HepG2 (cell line): ENCODE measurements around the gene FRK. TPM values are rescaled to one million over a fixed set of nuclear protein-coding genes. Genes with fewer than 3 reads are reported as not detected.

Experiments
- ATAC-seq: fragments of 200-7000 bp; cut with Tn5 transposase; 3 replicates; pipeline ENCODE4 v1.9.1; 2020; ENCODE audit warnings: mild to moderate bottlenecking, moderate library complexity
- BruUV-seq: library from RNA; stranded (reverse); fragments of 400-500 nt; replicated peaks from 2 replicates; lab custom pipeline; 2021; lab: Mats Ljungman, UMichigan
- CTCF ChIA-PET: fragments of 300-600 bp; formaldehyde crosslinking; extraction: SDS; loops from one replicate; lab custom pipeline; 2021; ENCODE audit warnings: low total read pairs, inconsistent platforms, low intra/inter-chr PET ratio; lab: Yijun Ruan, JAX
- POLR2A ChIA-PET: fragments of 350-600 bp; sonication (Branson Sonifier 250); formaldehyde crosslinking; loops from one replicate; lab custom pipeline; 2020; ENCODE audit warnings: antibody characterized with exemption, inconsistent platforms; lab: Yijun Ruan, JAX
- DNase-seq: peaks from one replicate; pipeline ENCODE4 v3.0.0-alpha.2; 2015; ENCODE audit warnings: low spot score
- FAIRE-seq: peaks from 3 replicates; lab custom pipeline; 2011; peaks lifted over from hg19 to GRCh38; lab: Jason Lieb, UNC
- H2AFZ ChIP-seq: one replicate; pipeline ENCODE4 v1.6.1; 2011; ENCODE audit warnings: low read length, inconsistent platforms
- H3K27ac ChIP-seq: fragments of 300-600 bp; 3 replicates; pipeline ENCODE4 v1.8.0; 2011; ENCODE audit warnings: mixed run types, mild to moderate bottlenecking, mixed read lengths, low read length, inconsistent platforms; ENCODE audit not compliant: insufficient read depth; ENCODE audit errors: extremely low read length
- H3K27me3 ChIP-seq, 2 experiments: fragments of 200-600 bp in 1 of 2; 2 replicates in 1 of 2; 3 replicates in 1 of 2; pipeline versions ENCODE4 v1.6.0 to v1.8.0; 2011; ENCODE audit warnings: low read length in 2 of 2, mild to moderate bottlenecking in 2 of 2, moderate library complexity in 2 of 2, inconsistent platforms in 1 of 2; ENCODE audit not compliant: insufficient read depth in 2 of 2, control insufficient read depth in 1 of 2
- H3K36me3 ChIP-seq, 2 experiments: fragments of 200-600 bp in 1 of 2; replicated peaks in 1 of 2; 2 replicates in 1 of 2; 3 replicates in 1 of 2; pipeline versions ENCODE4 v1.5.1 to v1.8.0; 2011; ENCODE audit warnings: low read length in 2 of 2, inconsistent platforms in 1 of 2; ENCODE audit not compliant: insufficient read depth in 2 of 2, control insufficient read depth in 1 of 2
- H3K4me1 ChIP-seq: 2 replicates; pipeline ENCODE4 v1.5.1; 2012; ENCODE audit warnings: low read length, inconsistent platforms; ENCODE audit not compliant: insufficient read depth
- H3K4me2 ChIP-seq: 2 replicates; pipeline ENCODE4 v1.6.0; 2011; ENCODE audit warnings: low read depth, low read length, inconsistent platforms
- H3K4me3 ChIP-seq, 3 experiments: fragments of 200-600 bp in 1 of 3; sonication (generic), shearing (Covaris generic) in 1 of 3; replicated peaks in 1 of 3; 2 replicates each; pipeline ENCODE4 v1.5.1; 2011 to 2016; ENCODE audit warnings: low read length in 3 of 3, inconsistent platforms in 2 of 3, low read depth in 2 of 3, mild to moderate bottlenecking in 2 of 3, control low read depth in 1 of 3, mixed read lengths in 1 of 3; ENCODE audit not compliant: insufficient read depth in 1 of 3
- H3K79me2 ChIP-seq: one replicate; pipeline ENCODE4 v1.6.1; 2011; ENCODE audit warnings: low read length, inconsistent platforms; ENCODE audit not compliant: insufficient read depth
- H3K9ac ChIP-seq: 2 replicates; pipeline ENCODE4 v1.6.0; 2011; ENCODE audit warnings: mild to moderate bottlenecking, low read depth, low read length, inconsistent platforms; ENCODE audit not compliant: insufficient read depth
- H3K9me3 ChIP-seq: 2 replicates; pipeline ENCODE4 v1.5.1; 2012; ENCODE audit warnings: mild to moderate bottlenecking, low read length
- H4K20me1 ChIP-seq: 2 replicates; pipeline ENCODE4 v1.6.0; 2011; ENCODE audit warnings: inconsistent platforms, mild to moderate bottlenecking, low read length, moderate library complexity; ENCODE audit not compliant: insufficient read depth
- HDAC2 ChIP-seq: sonication (generic); formaldehyde crosslinking; IDR thresholded peaks from 2 replicates; pipeline ENCODE4 v1.4.0; 2020; ENCODE audit warnings: missing genetic modification reagents
- HNRNPH1 ChIP-seq: fragments of 200-400 bp; formaldehyde crosslinking; optimal IDR thresholded peaks from 2 replicates; pipeline ENCODE3; 2017; ENCODE audit warnings: mild to moderate bottlenecking, low read depth, low read length
- JUN ChIP-seq: sonication (generic); formaldehyde crosslinking; IDR thresholded peaks from 2 replicates; pipeline ENCODE4 v1.4.0; 2020; ENCODE audit warnings: mild to moderate bottlenecking, missing genetic modification reagents
- KDM3A ChIP-seq: IDR thresholded peaks from 2 replicates; pipeline ENCODE4 v1.6.1; 2018; ENCODE audit warnings: low read depth, missing compliant biosample characterization
- NFRKB ChIP-seq: fragments of 450-650 bp; IDR thresholded peaks from 2 replicates; pipeline ENCODE4 v1.6.1; 2017
- SMC3 ChIP-seq: IDR thresholded peaks from 2 replicates; pipeline ENCODE4 v1.6.1; 2011; ENCODE audit warnings: low read length, improper control_type of control experiment
- THAP11 ChIP-seq: IDR thresholded peaks from 2 replicates; pipeline ENCODE4 v1.6.1; 2016; ENCODE audit warnings: missing biosample characterization, missing genetic modification reagents
- ZNF230 ChIP-seq: sonication (generic); formaldehyde crosslinking; IDR thresholded peaks from 2 replicates; pipeline ENCODE4 v1.4.0; 2020; ENCODE audit warnings: mild to moderate bottlenecking, missing genetic modification reagents
- ZNF562 ChIP-seq: sonication (generic); formaldehyde crosslinking; IDR thresholded peaks from 2 replicates; pipeline ENCODE4 v1.8.0; 2022; ENCODE audit warnings: missing genetic modification reagents, borderline replicate concordance
- ZNF660 ChIP-seq: sonication (generic); formaldehyde crosslinking; IDR thresholded peaks from 2 replicates; pipeline ENCODE4 v1.5.1; 2020; ENCODE audit warnings: mild to moderate bottlenecking, low read depth, missing genetic modification reagents, borderline replicate concordance
- ZNF674 ChIP-seq: sonication (generic); formaldehyde crosslinking; IDR thresholded peaks from 2 replicates; pipeline ENCODE4 v1.5.0; 2020; ENCODE audit warnings: low read depth, mild to moderate bottlenecking, missing genetic modification reagents
- WGBS: methylation state at CpG from one replicate; pipeline ENCODE4 v1.1.6; 2017; ENCODE audit warnings: low lambda C conversion rate; 5-methylcytosine and 5-hydroxymethylcytosine counted together
- in situ Hi-C: cut with HindIII; loops from 2 replicates; pipeline ENCODE4 v1.10.0; 2017; ENCODE audit warnings: low pct_unique_long_range_greater_than_20kb; ENCODE audit not compliant: extremely low pct_ligation_motif_present
- intact Hi-C: fragments of 100-400 bp; cut with micrococcal nuclease; formaldehyde crosslinking; loops from one replicate; pipeline ENCODE4 v1.10.0; 2022; ENCODE audit not compliant: unreplicated experiment
- polyA plus RNA-seq, 8 experiments: library from polyadenylated mRNA; depleted of rRNA in 3 of 8; stranded (reverse) in 7 of 8; unstranded in 1 of 8; fragments of >200 nt; fragmentation: Illumina TruSeq in 4 of 8; extraction: Trizol in 4 of 8; gene quantifications; 2 replicates each; pipeline versions ENCODE4 v1.2.1 to v1.2.3, GENCODE V29; 2011 to 2016; ENCODE audit warnings: low read depth in 4 of 8, missing spikeins in 1 of 8, mixed read lengths in 1 of 8; ENCODE audit not compliant: insufficient read depth in 1 of 8
- total RNA-seq, 5 experiments: library from RNA; depleted of rRNA; stranded (reverse); fragments of >200 nt; fragmentation: Illumina TruSeq; extraction: Trizol; gene quantifications; 2 replicates each; pipeline ENCODE4 v1.2.3, GENCODE V29; 2016; ENCODE audit warnings: low read depth in 1 of 5
- TF ChIP-seq, protein P1 (sequence below): sonication (generic); formaldehyde crosslinking; IDR thresholded peaks from 2 replicates; pipeline ENCODE4 v1.5.0; 2020; ENCODE audit warnings: missing genetic modification reagents

FRK gene
- total and polyA plus RNA-seq, 2 of the 13 experiments (the other 11 are each of a cell fraction or from before 2014, with no cell fraction given): 1.3 to 2.9 TPM

DNA sequence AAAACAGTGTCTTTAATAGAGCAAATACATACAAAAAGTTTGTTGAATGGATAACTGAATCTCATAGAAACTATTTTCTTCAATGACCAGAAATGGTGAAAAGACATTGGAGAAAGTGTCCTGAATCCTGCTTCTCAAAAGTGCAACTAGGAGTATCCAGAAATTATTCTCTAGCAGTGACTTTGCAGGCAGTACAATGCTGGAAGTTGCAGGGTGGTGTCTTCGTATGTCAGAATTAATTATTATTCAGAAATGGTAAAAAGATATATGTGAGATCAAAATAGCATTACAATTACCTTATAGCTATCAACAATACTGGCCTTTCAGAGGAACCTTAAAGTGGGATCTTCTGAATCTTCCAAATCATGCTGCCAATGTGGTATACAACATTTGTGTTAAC is 10.0 kb downstream of the FRK start (continued):
- TF ChIP-seq ZNF660 (CRISPR knock-in tag): no peak

DNA sequence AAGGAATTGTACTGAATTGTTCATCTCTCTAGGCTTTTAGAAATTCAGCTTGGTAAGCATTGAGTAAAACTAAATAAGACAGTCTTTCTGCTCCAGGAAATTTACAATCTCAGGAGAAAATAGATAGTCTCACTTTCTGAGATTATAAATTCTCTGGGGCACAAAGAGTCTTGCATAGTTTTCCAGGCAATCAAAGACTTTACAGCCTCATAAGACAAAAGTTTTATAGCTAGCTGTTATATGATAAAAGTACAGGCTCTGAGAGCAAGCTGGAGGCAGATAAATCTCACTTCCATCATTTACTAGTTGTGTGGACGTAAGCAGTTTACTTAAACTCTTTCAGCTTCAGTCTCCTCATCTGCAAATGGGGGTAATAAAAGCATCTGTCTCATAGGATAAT is 11.4 kb downstream of the FRK start:
- ATAC-seq: no peak
- WGBS: 95% methylated on average over 1 of the region's 1 CpG
- Histone ChIP-seq H3K36me3 (no peaks in the 10 kb centered on the region; a peak in 2 of 5 replicates), H3K4me3 (no peak overlapping the region), H3K4me2 (no peak overlapping the region), H3K27ac (no peak overlapping the region), H3K27me3 (no peaks in the 10 kb centered on the region), H3K9ac (no peak overlapping the region), H3K9me3 (no peaks in the 10 kb centered on the region), H4K20me1 (no peaks in the 10 kb centered on the region), H3K4me1 (peaks cover 13% of the 10 kb centered on the region), H2AFZ (no peak overlapping the region), H3K79me2 (peaks cover 36% of the 10 kb centered on the region)
- TF ChIP-seq HDAC2 (no peak), HNRNPH1 (no peak), ZNF230 (CRISPR knock-in tag) (no peak), NFRKB (no peak), SMC3 (no peak), ZNF674 (no peak), THAP11 (no peak), JUN (CRISPR knock-in tag) (no peak), KDM3A (CRISPR knock-in tag) (no peak), ZNF562 (CRISPR knock-in tag) (no peak)
- TF ChIP-seq, protein P1, sequence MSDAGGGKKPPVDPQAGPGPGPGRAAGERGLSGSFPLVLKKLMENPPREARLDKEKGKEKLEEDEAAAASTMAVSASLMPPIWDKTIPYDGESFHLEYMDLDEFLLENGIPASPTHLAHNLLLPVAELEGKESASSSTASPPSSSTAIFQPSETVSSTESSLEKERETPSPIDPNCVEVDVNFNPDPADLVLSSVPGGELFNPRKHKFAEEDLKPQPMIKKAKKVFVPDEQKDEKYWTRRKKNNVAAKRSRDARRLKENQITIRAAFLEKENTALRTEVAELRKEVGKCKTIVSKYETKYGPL (CRISPR knock-in tag): no peak
- CTCF ChIA-PET: no interaction called here
- in situ Hi-C loops: no loop called here
- no peak for FAIRE-seq
- POLR2A ChIA-PET: no interaction called here
- intact Hi-C loops: no loop called here
- DNase-seq: no peak
- BruUV-seq: no TSS peak
